ENCODE data around the gene POLR3E. TPM values are rescaled to one million over a fixed set of nuclear protein-coding genes. Genes with fewer than 3 reads are reported as not detected.
A peak's percentile ranks its signal among the peaks of the same experiment; 100 is the strongest.

The POLR3E gene
- total RNA-seq, 1 experiment from 2014 or later, result 54.6 TPM

GRCh38 chr16:22282254-22282892 is 14.8 kb upstream of the POLR3E start:
- no peaks in the 10 kb centered on the region for H3K79me2 ChIP-seq (ENCODE audit: low read length)
- no peak overlapping the region for H3K4me3 ChIP-seq (ENCODE audit: low read length)
- no peaks in the 10 kb centered on the region for H3K4me1 ChIP-seq (ENCODE audit: low read length)
- H3K27ac ChIP-seq (ENCODE audit: low read length), result no peak overlapping the region
- H3K36me3 ChIP-seq (ENCODE audit: insufficient read depth, low read length), result peaks cover 32% of the 10 kb centered on the region
- H3K27me3 ChIP-seq (ENCODE audit: low read length), result no peaks in the 10 kb centered on the region
- no peak overlapping the region for H3K9ac ChIP-seq (ENCODE audit: low read length)
- H3K9me2 ChIP-seq (replicated peaks; ENCODE audit: insufficient read depth, low read length), result no peaks in the 10 kb centered on the region
- no peak overlapping the region for H3K4me2 ChIP-seq (ENCODE audit: low read depth, low read length, poor library complexity, severe bottlenecking)
- no peak for DNase-seq
- H4K20me1 ChIP-seq (ENCODE audit: insufficient read depth, low read depth, low read length), result no peaks in the 10 kb centered on the region
- no peak overlapping the region for H2AFZ ChIP-seq (ENCODE audit: low read length)
- H3K9me3 ChIP-seq (ENCODE audit: low read length), result no peaks in the 10 kb centered on the region

- Histone ChIP-seq H3K79me2 (ENCODE audit: low read length) (no peaks in the 10 kb centered on the region), H3K4me3 (ENCODE audit: low read length) (no peak overlapping the region), H3K4me1 (ENCODE audit: low read length) (no peaks in the 10 kb centered on the region), H3K4me2 (ENCODE audit: low read depth, low read length, poor library complexity, severe bottlenecking) (no peak overlapping the region), H4K20me1 (ENCODE audit: insufficient read depth, low read depth, low read length) (no peaks in the 10 kb centered on the region), H3K27ac (ENCODE audit: low read length) (no peak overlapping the region), H3K9ac (ENCODE audit: low read length) (no peak overlapping the region), H2AFZ (ENCODE audit: low read length) (no peak overlapping the region), H3K36me3 (ENCODE audit: insufficient read depth, low read length) (peaks cover 32% of the 10 kb centered on the region), H3K9me3 (ENCODE audit: low read length) (no peaks in the 10 kb centered on the region), H3K27me3 (ENCODE audit: low read length) (no peaks in the 10 kb centered on the region), H3K9me2 (replicated peaks; ENCODE audit: insufficient read depth, low read length) (no peaks in the 10 kb centered on the region)
- DNase-seq, result no peak
Measured at GRCh38 chr16:22284637-22285036, 12.6 kb upstream of the POLR3E start.

- Histone ChIP-seq H3K9me3 (ENCODE audit: low read length) (no peaks in the 10 kb centered on the region), H3K4me2 (ENCODE audit: low read depth, low read length, poor library complexity, severe bottlenecking) (no peak overlapping the region), H3K27ac (ENCODE audit: low read length) (no peak overlapping the region), H3K79me2 (ENCODE audit: low read length) (no peaks in the 10 kb centered on the region), H3K36me3 (ENCODE audit: insufficient read depth, low read length) (peaks cover 30% of the 10 kb centered on the region), H4K20me1 (ENCODE audit: insufficient read depth, low read depth, low read length) (no peaks in the 10 kb centered on the region), H3K9me2 (replicated peaks; ENCODE audit: insufficient read depth, low read length) (no peaks in the 10 kb centered on the region), H2AFZ (ENCODE audit: low read length) (no peak overlapping the region), H3K9ac (ENCODE audit: low read length) (no peak overlapping the region), H3K27me3 (ENCODE audit: low read length) (no peaks in the 10 kb centered on the region), H3K4me3 (ENCODE audit: low read length) (no peak overlapping the region), H3K4me1 (ENCODE audit: low read length) (no peaks in the 10 kb centered on the region)
- no peak for DNase-seq
Measured at GRCh38 chr16:22285080-22285479, 12.1 kb upstream of the POLR3E start.

- Histone ChIP-seq H3K79me2 (ENCODE audit: low read length) (no peaks in the 10 kb centered on the region), H2AFZ (ENCODE audit: low read length) (no peak overlapping the region), H4K20me1 (ENCODE audit: insufficient read depth, low read depth, low read length) (no peaks in the 10 kb centered on the region), H3K4me3 (ENCODE audit: low read length) (no peak overlapping the region), H3K36me3 (ENCODE audit: insufficient read depth, low read length) (no peaks in the 10 kb centered on the region; the same call in 1 of the 2 replicates), H3K27me3 (ENCODE audit: low read length) (no peaks in the 10 kb centered on the region), H3K4me2 (ENCODE audit: low read depth, low read length, poor library complexity, severe bottlenecking) (no peak overlapping the region), H3K9ac (ENCODE audit: low read length) (no peak overlapping the region), H3K27ac (ENCODE audit: low read length) (no peak overlapping the region; the same call in 1 of the 2 replicates), H3K9me3 (ENCODE audit: low read length) (no peaks in the 10 kb centered on the region), H3K4me1 (ENCODE audit: low read length) (peaks cover 4% of the 10 kb centered on the region), H3K9me2 (replicated peaks; ENCODE audit: insufficient read depth, low read length) (no peaks in the 10 kb centered on the region)
- DNase-seq, result no peak
Measured at GRCh38 chr16:22291020-22291419, 6.2 kb upstream of the POLR3E start.

GRCh38 chr16:22291860-22292318 is 5.3 kb upstream of the POLR3E start:
- no peaks in the 10 kb centered on the region for H3K27me3 ChIP-seq (ENCODE audit: low read length)
- no peaks in the 10 kb centered on the region for H3K79me2 ChIP-seq (ENCODE audit: low read length)
- no peak for DNase-seq
- H3K9me2 ChIP-seq (replicated peaks; ENCODE audit: insufficient read depth, low read length), result no peaks in the 10 kb centered on the region
- H4K20me1 ChIP-seq (ENCODE audit: insufficient read depth, low read depth, low read length), result no peaks in the 10 kb centered on the region
- H2AFZ ChIP-seq (ENCODE audit: low read length), result no peak overlapping the region
- H3K9me3 ChIP-seq (ENCODE audit: low read length), result no peaks in the 10 kb centered on the region
- H3K9ac ChIP-seq (ENCODE audit: low read length), result no peak overlapping the region; the same call in 1 of the 2 replicates
- H3K4me2 ChIP-seq (ENCODE audit: low read depth, low read length, poor library complexity, severe bottlenecking), result no peak overlapping the region
- H3K4me3 ChIP-seq (ENCODE audit: low read length), result no peak overlapping the region
- H3K4me1 ChIP-seq (ENCODE audit: low read length), result peaks cover 11% of the 10 kb centered on the region
- peak overlapping the region; percentile 66; the same call in 1 of the 2 replicates for H3K27ac ChIP-seq (ENCODE audit: low read length)
- H3K36me3 ChIP-seq (ENCODE audit: insufficient read depth, low read length), result no peaks in the 10 kb centered on the region

GRCh38 chr16:22292320-22292719 is 4.9 kb upstream of the POLR3E start:
- H3K79me2 ChIP-seq (ENCODE audit: low read length), result peaks cover under 1% of the 10 kb centered on the region
- H3K9me2 ChIP-seq (replicated peaks; ENCODE audit: insufficient read depth, low read length), result no peaks in the 10 kb centered on the region
- no peaks in the 10 kb centered on the region for H4K20me1 ChIP-seq (ENCODE audit: insufficient read depth, low read depth, low read length)
- no peak overlapping the region for H3K4me3 ChIP-seq (ENCODE audit: low read length)
- no peaks in the 10 kb centered on the region for H3K9me3 ChIP-seq (ENCODE audit: low read length)
- DNase-seq, result no peak
- H3K4me2 ChIP-seq (ENCODE audit: low read depth, low read length, poor library complexity, severe bottlenecking), result no peak overlapping the region
- no peak overlapping the region for H2AFZ ChIP-seq (ENCODE audit: low read length)
- peak overlapping the region; percentile 66; the same call in 1 of the 2 replicates for H3K27ac ChIP-seq (ENCODE audit: low read length)
- H3K9ac ChIP-seq (ENCODE audit: low read length), result no peak overlapping the region
- peaks cover 11% of the 10 kb centered on the region for H3K4me1 ChIP-seq (ENCODE audit: low read length)
- H3K36me3 ChIP-seq (ENCODE audit: insufficient read depth, low read length), result no peaks in the 10 kb centered on the region
- H3K27me3 ChIP-seq (ENCODE audit: low read length), result no peaks in the 10 kb centered on the region

- Histone ChIP-seq H3K36me3 (ENCODE audit: insufficient read depth, low read length) (no peaks in the 10 kb centered on the region), H2AFZ (ENCODE audit: low read length) (no peak overlapping the region), H3K4me1 (ENCODE audit: low read length) (peaks cover 12% of the 10 kb centered on the region), H3K9ac (ENCODE audit: low read length) (no peak overlapping the region), H3K27me3 (ENCODE audit: low read length) (no peaks in the 10 kb centered on the region), H3K27ac (ENCODE audit: low read length) (no peak overlapping the region), H3K79me2 (ENCODE audit: low read length) (peaks cover 11% of the 10 kb centered on the region), H3K4me3 (ENCODE audit: low read length) (no peak overlapping the region), H3K4me2 (ENCODE audit: low read depth, low read length, poor library complexity, severe bottlenecking) (no peak overlapping the region), H3K9me2 (replicated peaks; ENCODE audit: insufficient read depth, low read length) (no peaks in the 10 kb centered on the region), H3K9me3 (ENCODE audit: low read length) (no peaks in the 10 kb centered on the region), H4K20me1 (ENCODE audit: insufficient read depth, low read depth, low read length) (peaks cover 6% of the 10 kb centered on the region; the same call in 1 of the 2 replicates)
- no peak for DNase-seq
Measured at GRCh38 chr16:22293137-22294106, 3.8 kb upstream of the POLR3E start.

Measured in Karpas-422 (cell line).